ENCODE data around the gene GAPT. TPM values are rescaled to one million over a fixed set of nuclear protein-coding genes. Genes with fewer than 3 reads are reported as not detected.

The GAPT gene
- total RNA-seq, 1 donor from 2014 or later, result 1.6 TPM

DNA sequence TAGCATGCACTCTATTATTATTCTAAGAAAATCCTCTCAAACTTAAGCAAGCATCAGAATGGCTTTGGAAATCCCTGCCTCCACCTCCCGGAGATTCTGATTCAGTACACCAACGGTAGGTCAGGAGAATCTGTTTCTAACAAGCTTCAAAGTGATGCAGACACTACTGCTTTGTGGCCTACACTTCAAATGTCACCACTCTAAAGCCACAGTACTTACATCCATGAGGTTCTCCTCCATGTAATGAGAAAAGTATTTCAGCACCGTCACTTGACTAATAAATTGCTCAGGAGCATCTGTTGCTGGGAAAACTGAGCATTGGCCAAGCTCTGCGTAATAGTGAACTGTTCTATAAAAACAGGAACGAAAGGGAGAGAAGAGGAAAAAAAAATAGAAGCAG is 36.2 kb upstream of the GAPT start:
- Mint-ChIP-seq H3K27ac (peak overlapping the region; percentile 81), H3K27me3 (ENCODE audit: low read depth) (no peaks in the 10 kb centered on the region), H3K4me1 (peaks cover 65% of the 10 kb centered on the region), H3K36me3 (peaks cover 80% of the 10 kb centered on the region), H3K9me3 (no peaks in the 10 kb centered on the region), H3K4me3 (peak overlapping the region; percentile 97)
- no peak for DNase-seq (ENCODE audit: low spot score in 2 of 2, unreplicated experiment in 2 of 2)
- no peak for TF ChIP-seq CTCF (IDR thresholded peaks at IDR 0.05; ENCODE audit: unreplicated experiment)

DNA sequence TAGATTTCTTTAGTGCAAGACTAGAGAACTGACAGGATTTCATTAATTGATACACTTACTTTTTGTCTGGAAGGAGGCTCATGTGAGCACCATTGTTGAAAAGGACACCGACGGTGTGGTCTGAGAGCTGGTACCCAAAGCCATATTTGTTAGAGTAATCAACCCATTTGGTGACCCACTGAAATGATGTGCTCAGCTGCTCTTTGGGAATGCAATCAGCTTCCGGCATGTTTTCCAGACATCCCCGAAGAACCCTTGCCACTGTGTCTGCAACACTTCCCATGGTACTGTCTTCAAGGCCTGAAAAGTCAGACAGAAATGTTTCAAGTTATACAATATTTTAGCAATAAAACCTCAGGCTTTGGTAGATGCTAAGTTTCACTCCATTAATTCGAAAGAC is 35.8 kb upstream of the GAPT start:
- Mint-ChIP-seq H3K27me3 (ENCODE audit: low read depth) (no peaks in the 10 kb centered on the region), H3K4me3 (peak overlapping the region; percentile 97), H3K27ac (peak overlapping the region; percentile 81), H3K9me3 (no peaks in the 10 kb centered on the region), H3K4me1 (peaks cover 62% of the 10 kb centered on the region), H3K36me3 (peaks cover 78% of the 10 kb centered on the region)
- no peak for TF ChIP-seq CTCF (IDR thresholded peaks at IDR 0.05; ENCODE audit: unreplicated experiment)
- no peak for DNase-seq (ENCODE audit: low spot score in 2 of 2, unreplicated experiment in 2 of 2)

DNA sequence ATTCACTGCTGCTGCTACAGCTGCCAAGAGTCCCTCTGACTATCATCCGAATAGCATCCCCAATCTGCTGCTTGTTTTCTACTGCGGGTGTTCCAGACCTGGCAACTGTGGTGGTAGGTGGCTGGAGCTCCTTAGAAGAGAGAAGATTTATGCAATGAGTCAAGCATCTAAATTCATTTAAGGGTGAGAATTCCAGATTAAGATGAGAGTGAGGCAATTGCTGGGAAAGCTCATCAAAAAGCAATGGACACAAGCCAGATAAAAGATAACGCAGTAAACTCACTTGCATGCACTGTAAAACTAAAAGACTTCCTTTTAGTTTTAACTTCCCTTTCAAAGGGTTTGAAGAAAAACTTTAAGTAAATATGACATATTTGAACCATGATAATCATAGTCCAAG is 35.2 kb upstream of the GAPT start:
- peaks cover 73% of the 10 kb centered on the region for H3K36me3 Mint-ChIP-seq
- H3K27ac Mint-ChIP-seq, result peak overlapping the region; percentile 81

DNA sequence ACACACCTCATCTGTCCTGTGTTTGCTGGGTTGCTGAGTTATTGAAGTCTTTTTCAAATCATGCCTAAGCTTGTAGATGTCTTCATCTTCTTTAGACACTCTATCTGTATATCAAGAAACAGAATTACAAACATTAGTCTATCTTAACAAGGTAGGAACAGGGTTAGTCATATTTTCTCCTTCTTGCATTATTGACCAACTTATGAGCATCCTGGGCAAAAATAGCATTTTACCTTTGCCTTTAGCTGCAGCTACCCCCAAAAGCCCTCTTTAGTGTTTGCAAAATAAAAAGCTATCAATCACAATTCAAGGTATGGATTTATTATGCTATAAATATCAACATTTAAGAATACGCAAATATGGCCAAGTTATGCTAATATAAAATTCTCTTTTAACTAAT is 34.7 kb upstream of the GAPT start:
- H3K27ac Mint-ChIP-seq, result peak overlapping the region; percentile 81
- H3K4me3 Mint-ChIP-seq, result peak overlapping the region; percentile 97

More for the DNA sequence above, 35.2 kb upstream of the GAPT start:
- H3K9me3 Mint-ChIP-seq, result no peaks in the 10 kb centered on the region
- no peak for DNase-seq (ENCODE audit: low spot score in 2 of 2, unreplicated experiment in 2 of 2)
- peak overlapping the region; percentile 97 for H3K4me3 Mint-ChIP-seq
- H3K4me1 Mint-ChIP-seq, result peaks cover 60% of the 10 kb centered on the region
- no peaks in the 10 kb centered on the region for H3K27me3 Mint-ChIP-seq (ENCODE audit: low read depth)
- TF ChIP-seq CTCF (IDR thresholded peaks at IDR 0.05; ENCODE audit: unreplicated experiment), result no peak

DNA sequence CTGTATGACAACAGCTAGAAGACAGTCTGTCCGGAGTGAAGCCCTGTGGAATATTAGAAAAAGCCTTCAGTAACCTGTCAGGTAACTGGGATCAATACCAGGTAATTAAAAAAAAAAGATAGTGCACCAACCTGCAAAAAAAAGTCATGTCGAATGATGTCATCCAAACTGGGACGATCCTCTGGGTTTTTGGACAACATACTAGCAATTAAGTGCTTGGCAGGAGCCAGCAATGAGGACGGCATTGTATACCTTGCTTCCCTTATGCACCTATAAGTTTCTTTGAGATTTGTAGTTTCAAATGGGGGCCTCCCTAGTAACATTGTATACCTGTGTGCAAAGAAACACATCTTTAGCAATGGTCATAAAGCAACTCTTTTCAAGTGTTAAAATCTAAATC is 34.2 kb upstream of the GAPT start:
- peak overlapping the region; percentile 96 for H3K27ac Mint-ChIP-seq
- no peak for DNase-seq (ENCODE audit: low spot score in 2 of 2, unreplicated experiment in 2 of 2)
- no peaks in the 10 kb centered on the region for H3K9me3 Mint-ChIP-seq
- H3K4me1 Mint-ChIP-seq, result peaks cover 61% of the 10 kb centered on the region
- H3K36me3 Mint-ChIP-seq, result peaks cover 65% of the 10 kb centered on the region
- peak overlapping the region; percentile 97 for H3K4me3 Mint-ChIP-seq
- H3K27me3 Mint-ChIP-seq (ENCODE audit: low read depth), result no peaks in the 10 kb centered on the region
- no peak for TF ChIP-seq CTCF (IDR thresholded peaks at IDR 0.05; ENCODE audit: unreplicated experiment)

More for the DNA sequence above, 34.7 kb upstream of the GAPT start:
- no peak for TF ChIP-seq CTCF (IDR thresholded peaks at IDR 0.05; ENCODE audit: unreplicated experiment)
- no peaks in the 10 kb centered on the region for H3K27me3 Mint-ChIP-seq (ENCODE audit: low read depth)
- no peak for DNase-seq (ENCODE audit: low spot score in 2 of 2, unreplicated experiment in 2 of 2)
- H3K36me3 Mint-ChIP-seq, result peaks cover 71% of the 10 kb centered on the region
- peaks cover 62% of the 10 kb centered on the region for H3K4me1 Mint-ChIP-seq
- H3K9me3 Mint-ChIP-seq, result no peaks in the 10 kb centered on the region
